BE2C (cell line): ENCODE data around the gene TMEM181.
A peak's percentile ranks its signal among the peaks of the same experiment; 100 is the strongest.

Experiments used
- DNase-seq: peaks from one replicate; pipeline ENCODE4 v3.0.0-alpha.2; 2020
- H3K27me3 ChIP-seq: fragments of 250-450 bp; sonication (Bioruptor Pico); 2 replicates; pipeline ENCODE4 v1.5.1; 2020; ENCODE audit warnings: mild to moderate bottlenecking
- H3K36me3 ChIP-seq: fragments of 250-450 bp; sonication (Bioruptor Pico); 2 replicates; pipeline ENCODE4 v1.5.1; 2020; ENCODE audit warnings: mild to moderate bottlenecking
- H3K4me1 ChIP-seq: fragments of 250-450 bp; sonication (Bioruptor Pico); 2 replicates; pipeline ENCODE4 v1.5.1; 2020
- H3K4me3 ChIP-seq: 2 replicates; pipeline ENCODE4 v1.5.1; 2011; ENCODE audit warnings: low read depth, low read length
- H3K9me3 ChIP-seq: fragments of 250-450 bp; sonication (Bioruptor Pico); 2 replicates; pipeline ENCODE4 v1.5.1; 2020
- CTCF ChIP-seq: IDR thresholded peaks from 2 replicates; pipeline ENCODE4 v1.5.1; 2012; ENCODE audit warnings: mild to moderate bottlenecking, low read depth, low read length

TMEM181 gene

GRCh38 chr6:158531970-158532369, 27.9 kb upstream of the TMEM181 start:
- Histone ChIP-seq H3K36me3 (0 out of 2 replicates have a peak, but pooled peaks cover 2% of the 10 kb centered on the region), H3K4me3 (no peak overlapping the region), H3K27me3 (no peaks in the 10 kb centered on the region), H3K9me3 (peaks cover 3% of the 10 kb centered on the region; the same call in 1 of the 2 replicates), H3K4me1 (no peaks in the 10 kb centered on the region)
- TF ChIP-seq CTCF: no peak
- no peak for DNase-seq

- no peak for TF ChIP-seq CTCF
- peaks cover 4% of the 10 kb centered on the region; the same call in 1 of the 2 replicates for H3K4me1 ChIP-seq
- no peaks in the 10 kb centered on the region for H3K9me3 ChIP-seq
- peak overlapping the region; percentile 68 for H3K4me3 ChIP-seq
- H3K27me3 ChIP-seq: no peaks in the 10 kb centered on the region
- peak; percentile 69 for DNase-seq
- peaks cover 5% of the 10 kb centered on the region; the same call in 1 of the 2 replicates for H3K36me3 ChIP-seq
Observed at GRCh38 chr6:158536084-158536890, 23.6 kb upstream of the TMEM181 start.

- peak overlapping the region; percentile 68 for H3K4me3 ChIP-seq
- peak; percentile 79 for DNase-seq
Observed at GRCh38 chr6:158536891-158537798, 22.7 kb upstream of the TMEM181 start.

GRCh38 chr6:158538741-158539140, 21.1 kb upstream of the TMEM181 start:
- Histone ChIP-seq H3K36me3 (peaks cover 5% of the 10 kb centered on the region; the same call in 1 of the 2 replicates), H3K27me3 (no peaks in the 10 kb centered on the region), H3K9me3 (no peaks in the 10 kb centered on the region), H3K4me1 (peaks cover 4% of the 10 kb centered on the region; the same call in 1 of the 2 replicates), H3K4me3 (no peak overlapping the region)
- no peak for TF ChIP-seq CTCF
- no peak for DNase-seq

More at GRCh38 chr6:158536891-158537798, 22.7 kb upstream of the TMEM181 start:
- H3K27me3 ChIP-seq: no peaks in the 10 kb centered on the region
- H3K4me1 ChIP-seq: peaks cover 4% of the 10 kb centered on the region; the same call in 1 of the 2 replicates
- no peaks in the 10 kb centered on the region for H3K9me3 ChIP-seq
- no peak for TF ChIP-seq CTCF
- H3K36me3 ChIP-seq: peaks cover 5% of the 10 kb centered on the region; the same call in 1 of the 2 replicates

GRCh38 chr6:158539413-158539812, 20.5 kb upstream of the TMEM181 start:
- Histone ChIP-seq H3K36me3 (peaks cover 5% of the 10 kb centered on the region; the same call in 1 of the 2 replicates), H3K27me3 (no peaks in the 10 kb centered on the region), H3K4me3 (no peak overlapping the region), H3K4me1 (peaks cover 4% of the 10 kb centered on the region; the same call in 1 of the 2 replicates), H3K9me3 (no peaks in the 10 kb centered on the region)
- no peak for TF ChIP-seq CTCF
- no peak for DNase-seq
